GM23338 (cell line): ENCODE data around the gene ORC2. TPM values are rescaled to one million over a fixed set of nuclear protein-coding genes. Genes with fewer than 3 reads are reported as not detected.

Experiments used
- ATAC-seq: fragments of 200-7000 bp; cut with Tn5 transposase; 3 replicates; pipeline ENCODE4 v1.9.1; 2020
- DNase-seq: peaks from one replicate; pipeline ENCODE4 v3.0.0-alpha.2; 2015; ENCODE audit warnings: low spot score
- H2AFZ ChIP-seq: fragments of 200-600 bp; sonication (generic); 2 replicates; pipeline ENCODE4 v1.8.0; 2016; ENCODE audit warnings: antibody characterized with exemption, mild to moderate bottlenecking, moderate library complexity
- H3F3A ChIP-seq: fragments of 200-600 bp; sonication (generic); replicated peaks from 2 replicates; pipeline ENCODE4 v1.8.0; 2017; ENCODE audit warnings: antibody characterized with exemption, mixed run types, low read depth
- H3K27ac ChIP-seq: fragments of 200-600 bp; sonication (generic); 2 replicates; pipeline ENCODE4 v1.6.1; 2016; ENCODE audit warnings: low read depth
- H3K27me3 ChIP-seq: fragments of 200-600 bp; sonication (generic); 2 replicates; pipeline ENCODE4 v1.8.0; 2016; ENCODE audit warnings: mild to moderate bottlenecking, mixed run types, moderate library complexity; ENCODE audit not compliant: insufficient read depth
- H3K36me3 ChIP-seq: fragments of 200-600 bp; sonication (generic); 2 replicates; pipeline ENCODE4 v1.8.0; 2016; ENCODE audit warnings: mild to moderate bottlenecking; ENCODE audit not compliant: insufficient read depth
- H3K4me1 ChIP-seq: fragments of 200-600 bp; sonication (generic); 2 replicates; pipeline ENCODE4 v1.8.0; 2016; ENCODE audit warnings: mild to moderate bottlenecking, moderate library complexity; ENCODE audit not compliant: insufficient read depth
- H3K4me2 ChIP-seq: fragments of 200-600 bp; sonication (generic); 2 replicates; pipeline ENCODE4 v1.7.1; 2017; ENCODE audit warnings: mixed run types
- H3K4me3 ChIP-seq: fragments of 200-600 bp; sonication (generic); 2 replicates; pipeline ENCODE4 v1.6.1; 2016; ENCODE audit warnings: mixed run types
- H3K79me2 ChIP-seq: fragments of 200-600 bp; sonication (generic); replicated peaks from 2 replicates; pipeline ENCODE4 v1.8.0; 2017; ENCODE audit warnings: mild to moderate bottlenecking; ENCODE audit not compliant: insufficient read depth
- H3K9me2 ChIP-seq: fragments of 200-600 bp; sonication (generic); 2 replicates; pipeline ENCODE4 v1.8.0; 2017; ENCODE audit not compliant: insufficient read depth
- H4K20me1 ChIP-seq: fragments of 200-600 bp; sonication (generic); replicated peaks from 2 replicates; pipeline ENCODE4 v1.8.0; 2017; ENCODE audit warnings: mild to moderate bottlenecking; ENCODE audit not compliant: insufficient read depth
- H3K27ac Mint-ChIP-seq: 2 replicates; pipeline ENCODE4 v1.8.0; 2020; ENCODE audit warnings: inconsistent platforms, mild to moderate bottlenecking, moderate library complexity, mixed read lengths
- H3K27me3 Mint-ChIP-seq: 3 replicates; pipeline ENCODE4 v1.8.0; 2022; ENCODE audit warnings: low read depth, mild to moderate bottlenecking, moderate library complexity, mixed read lengths, inconsistent platforms; ENCODE audit not compliant: insufficient read depth, poor library complexity
- H3K36me3 Mint-ChIP-seq: 3 replicates; pipeline ENCODE4 v1.8.0; 2021; ENCODE audit warnings: low read depth, mild to moderate bottlenecking, inconsistent platforms, moderate library complexity, mixed read lengths
- H3K4me1 Mint-ChIP-seq: 3 replicates; pipeline ENCODE4 v1.8.0; 2020; ENCODE audit warnings: mild to moderate bottlenecking, inconsistent platforms, mixed read lengths
- H3K4me3 Mint-ChIP-seq: 3 replicates; pipeline ENCODE4 v1.8.0; 2021; ENCODE audit warnings: moderate library complexity, mild to moderate bottlenecking, inconsistent platforms, mixed read lengths
- H3K9me3 Mint-ChIP-seq: 3 replicates; pipeline ENCODE4 v1.8.0; 2020; ENCODE audit warnings: moderate library complexity, mild to moderate bottlenecking, inconsistent platforms, mixed read lengths
- CREB1 ChIP-seq: fragments of 250-450 bp; sonication (Bioruptor Pico); IDR thresholded peaks from 2 replicates; pipeline ENCODE4 v1.5.0; 2020; ENCODE audit warnings: low read depth, mild to moderate bottlenecking, moderate library complexity
- EZH2 ChIP-seq: fragments of 200-600 bp; sonication (generic); IDR thresholded peaks from one replicate; pipeline ENCODE4 v1.8.0; 2017; ENCODE audit warnings: antibody characterized with exemption, mild to moderate bottlenecking, low read depth; ENCODE audit not compliant: unreplicated experiment
- EZH2phosphoT487 ChIP-seq: fragments of 200-600 bp; sonication (generic); IDR thresholded peaks from one replicate; pipeline ENCODE4 v1.8.1; 2018; ENCODE audit warnings: antibody characterized with exemption; ENCODE audit not compliant: unreplicated experiment
- JUNB ChIP-seq: IDR thresholded peaks from one replicate; pipeline ENCODE4 v1.6.1; 2016; ENCODE audit warnings: antibody characterized with exemption; ENCODE audit not compliant: unreplicated experiment
- NANOG ChIP-seq: IDR thresholded peaks from 2 replicates; pipeline ENCODE4 v1.6.1; 2016; ENCODE audit warnings: antibody characterized with exemption, borderline replicate concordance
- POLR2AphosphoS5 ChIP-seq: IDR thresholded peaks from 2 replicates; pipeline ENCODE4 v1.6.1; 2016; ENCODE audit warnings: antibody characterized with exemption, low read depth
- ZNF114 ChIP-seq: fragments of 250-450 bp; sonication (Bioruptor Pico); IDR thresholded peaks from 2 replicates; pipeline ENCODE4 v1.5.0; 2020; ENCODE audit warnings: mild to moderate bottlenecking, moderate library complexity
- ZNF331 ChIP-seq: fragments of 250-450 bp; sonication (Bioruptor Pico); IDR thresholded peaks from 2 replicates; pipeline ENCODE4 v1.5.0; 2020; ENCODE audit warnings: low read depth, mild to moderate bottlenecking, moderate library complexity
- polyA plus RNA-seq: library from polyadenylated mRNA; unstranded; fragments of >200 nt; fragmentation: Nextera tagmentation; extraction: Ambion mirVana; gene quantifications from 2 replicates; pipeline ENCODE4 v1.2.1, GENCODE V29; 2016
- total RNA-seq: library from RNA; depleted of rRNA; stranded (reverse); fragments of >200 nt; shearing (Covaris generic); gene quantifications from 2 replicates; pipeline ENCODE4 v1.2.3, GENCODE V29; 2014
- TF ChIP-seq, protein P1 (sequence below): IDR thresholded peaks from one replicate; pipeline ENCODE4 v1.6.1; 2018; ENCODE audit warnings: antibody characterized with exemption; ENCODE audit not compliant: unreplicated experiment
- TF ChIP-seq, protein P2 (sequence below): IDR thresholded peaks from 2 replicates; pipeline ENCODE4 v1.6.1; 2016; ENCODE audit warnings: antibody characterized with exemption
- TF ChIP-seq, protein P3 (sequence below): fragments of 250-450 bp; sonication (Bioruptor Pico); IDR thresholded peaks from 2 replicates; pipeline ENCODE4 v1.5.0; 2020; ENCODE audit warnings: mild to moderate bottlenecking, moderate library complexity
- TF ChIP-seq, protein P4 (sequence below), 2 experiments: fragments of 200-600 bp in 1 of 2; sonication (generic) in 1 of 2; conservative IDR thresholded peaks; 2 replicates each; pipeline versions ENCODE4 v1.5.1 to v1.6.1; 2016 to 2017; ENCODE audit warnings: antibody characterized with exemption in 2 of 2, low read depth in 2 of 2, mild to moderate bottlenecking in 2 of 2, moderate library complexity in 1 of 2

Gene ORC2
- total and polyA plus RNA-seq, 2 experiments from 2014 or later = 26.1 to 42.0 TPM

DNA sequence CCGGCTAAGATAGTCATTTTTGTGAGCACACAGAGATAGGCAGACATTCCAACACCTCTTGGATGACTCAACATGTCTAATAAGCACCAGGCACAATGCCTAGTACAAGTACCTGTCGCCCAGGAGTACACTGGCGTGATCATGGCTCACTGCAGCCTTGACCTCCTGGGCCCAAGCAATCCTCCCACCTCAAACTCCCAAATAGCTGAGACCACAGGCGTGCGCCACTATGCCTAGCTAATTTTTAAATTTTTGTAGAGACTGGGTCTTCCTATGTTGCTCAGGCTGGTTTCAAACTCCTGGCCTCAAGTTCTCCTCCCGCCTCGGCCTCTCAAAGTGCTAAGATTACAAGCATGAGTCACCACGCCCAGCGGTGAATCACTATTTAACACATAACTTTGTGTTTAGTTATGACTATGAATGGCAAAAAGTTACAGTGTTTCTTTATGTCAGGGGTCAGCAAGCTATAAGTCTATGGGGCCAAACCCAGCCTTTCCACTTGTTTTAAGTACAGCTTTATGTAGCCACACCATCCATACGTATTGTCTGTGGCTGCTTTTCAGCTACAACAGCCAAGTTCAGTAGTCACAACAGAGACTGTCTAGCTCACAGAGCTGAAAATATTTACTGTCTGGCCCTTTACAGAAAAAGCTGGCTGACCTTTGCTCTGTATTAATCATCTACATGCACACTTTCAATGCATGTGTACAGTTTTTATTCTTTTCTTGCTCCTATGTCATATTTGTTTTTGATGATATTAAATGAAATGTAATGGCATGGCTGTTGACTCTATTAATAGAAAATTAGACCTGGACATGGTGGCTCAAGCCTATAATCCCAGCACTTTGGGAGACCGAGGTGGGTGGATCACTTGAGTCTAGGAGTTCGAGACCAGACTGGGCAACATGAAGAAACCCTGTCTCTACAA lies 18.7 kb downstream of the ORC2 start:
- Histone ChIP-seq H3K9me2 (no peaks in the 10 kb centered on the region), H3F3A (no peaks in the 10 kb centered on the region), H3K79me2 (no peaks in the 10 kb centered on the region), H3K27me3 (no peaks in the 10 kb centered on the region), H3K4me1 (no peaks in the 10 kb centered on the region), H4K20me1 (peaks cover 6% of the 10 kb centered on the region; the same call in 1 of the 2 replicates), H3K27ac (no peak overlapping the region), H3K4me3 (no peak overlapping the region), H3K4me2 (no peak overlapping the region), H3K36me3 (peaks cover 65% of the 10 kb centered on the region), H2AFZ (no peak overlapping the region)
- TF ChIP-seq, protein P1, sequence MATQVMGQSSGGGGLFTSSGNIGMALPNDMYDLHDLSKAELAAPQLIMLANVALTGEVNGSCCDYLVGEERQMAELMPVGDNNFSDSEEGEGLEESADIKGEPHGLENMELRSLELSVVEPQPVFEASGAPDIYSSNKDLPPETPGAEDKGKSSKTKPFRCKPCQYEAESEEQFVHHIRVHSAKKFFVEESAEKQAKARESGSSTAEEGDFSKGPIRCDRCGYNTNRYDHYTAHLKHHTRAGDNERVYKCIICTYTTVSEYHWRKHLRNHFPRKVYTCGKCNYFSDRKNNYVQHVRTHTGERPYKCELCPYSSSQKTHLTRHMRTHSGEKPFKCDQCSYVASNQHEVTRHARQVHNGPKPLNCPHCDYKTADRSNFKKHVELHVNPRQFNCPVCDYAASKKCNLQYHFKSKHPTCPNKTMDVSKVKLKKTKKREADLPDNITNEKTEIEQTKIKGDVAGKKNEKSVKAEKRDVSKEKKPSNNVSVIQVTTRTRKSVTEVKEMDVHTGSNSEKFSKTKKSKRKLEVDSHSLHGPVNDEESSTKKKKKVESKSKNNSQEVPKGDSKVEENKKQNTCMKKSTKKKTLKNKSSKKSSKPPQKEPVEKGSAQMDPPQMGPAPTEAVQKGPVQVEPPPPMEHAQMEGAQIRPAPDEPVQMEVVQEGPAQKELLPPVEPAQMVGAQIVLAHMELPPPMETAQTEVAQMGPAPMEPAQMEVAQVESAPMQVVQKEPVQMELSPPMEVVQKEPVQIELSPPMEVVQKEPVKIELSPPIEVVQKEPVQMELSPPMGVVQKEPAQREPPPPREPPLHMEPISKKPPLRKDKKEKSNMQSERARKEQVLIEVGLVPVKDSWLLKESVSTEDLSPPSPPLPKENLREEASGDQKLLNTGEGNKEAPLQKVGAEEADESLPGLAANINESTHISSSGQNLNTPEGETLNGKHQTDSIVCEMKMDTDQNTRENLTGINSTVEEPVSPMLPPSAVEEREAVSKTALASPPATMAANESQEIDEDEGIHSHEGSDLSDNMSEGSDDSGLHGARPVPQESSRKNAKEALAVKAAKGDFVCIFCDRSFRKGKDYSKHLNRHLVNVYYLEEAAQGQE = no peak
- TF ChIP-seq, protein P2, sequence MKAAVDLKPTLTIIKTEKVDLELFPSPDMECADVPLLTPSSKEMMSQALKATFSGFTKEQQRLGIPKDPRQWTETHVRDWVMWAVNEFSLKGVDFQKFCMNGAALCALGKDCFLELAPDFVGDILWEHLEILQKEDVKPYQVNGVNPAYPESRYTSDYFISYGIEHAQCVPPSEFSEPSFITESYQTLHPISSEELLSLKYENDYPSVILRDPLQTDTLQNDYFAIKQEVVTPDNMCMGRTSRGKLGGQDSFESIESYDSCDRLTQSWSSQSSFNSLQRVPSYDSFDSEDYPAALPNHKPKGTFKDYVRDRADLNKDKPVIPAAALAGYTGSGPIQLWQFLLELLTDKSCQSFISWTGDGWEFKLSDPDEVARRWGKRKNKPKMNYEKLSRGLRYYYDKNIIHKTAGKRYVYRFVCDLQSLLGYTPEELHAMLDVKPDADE = no peak
- TF ChIP-seq CREB1 (CRISPR knock-in tag) = no peak
- no peak for TF ChIP-seq NANOG
- TF ChIP-seq EZH2phosphoT487 = no peak
- TF ChIP-seq, protein P3, sequence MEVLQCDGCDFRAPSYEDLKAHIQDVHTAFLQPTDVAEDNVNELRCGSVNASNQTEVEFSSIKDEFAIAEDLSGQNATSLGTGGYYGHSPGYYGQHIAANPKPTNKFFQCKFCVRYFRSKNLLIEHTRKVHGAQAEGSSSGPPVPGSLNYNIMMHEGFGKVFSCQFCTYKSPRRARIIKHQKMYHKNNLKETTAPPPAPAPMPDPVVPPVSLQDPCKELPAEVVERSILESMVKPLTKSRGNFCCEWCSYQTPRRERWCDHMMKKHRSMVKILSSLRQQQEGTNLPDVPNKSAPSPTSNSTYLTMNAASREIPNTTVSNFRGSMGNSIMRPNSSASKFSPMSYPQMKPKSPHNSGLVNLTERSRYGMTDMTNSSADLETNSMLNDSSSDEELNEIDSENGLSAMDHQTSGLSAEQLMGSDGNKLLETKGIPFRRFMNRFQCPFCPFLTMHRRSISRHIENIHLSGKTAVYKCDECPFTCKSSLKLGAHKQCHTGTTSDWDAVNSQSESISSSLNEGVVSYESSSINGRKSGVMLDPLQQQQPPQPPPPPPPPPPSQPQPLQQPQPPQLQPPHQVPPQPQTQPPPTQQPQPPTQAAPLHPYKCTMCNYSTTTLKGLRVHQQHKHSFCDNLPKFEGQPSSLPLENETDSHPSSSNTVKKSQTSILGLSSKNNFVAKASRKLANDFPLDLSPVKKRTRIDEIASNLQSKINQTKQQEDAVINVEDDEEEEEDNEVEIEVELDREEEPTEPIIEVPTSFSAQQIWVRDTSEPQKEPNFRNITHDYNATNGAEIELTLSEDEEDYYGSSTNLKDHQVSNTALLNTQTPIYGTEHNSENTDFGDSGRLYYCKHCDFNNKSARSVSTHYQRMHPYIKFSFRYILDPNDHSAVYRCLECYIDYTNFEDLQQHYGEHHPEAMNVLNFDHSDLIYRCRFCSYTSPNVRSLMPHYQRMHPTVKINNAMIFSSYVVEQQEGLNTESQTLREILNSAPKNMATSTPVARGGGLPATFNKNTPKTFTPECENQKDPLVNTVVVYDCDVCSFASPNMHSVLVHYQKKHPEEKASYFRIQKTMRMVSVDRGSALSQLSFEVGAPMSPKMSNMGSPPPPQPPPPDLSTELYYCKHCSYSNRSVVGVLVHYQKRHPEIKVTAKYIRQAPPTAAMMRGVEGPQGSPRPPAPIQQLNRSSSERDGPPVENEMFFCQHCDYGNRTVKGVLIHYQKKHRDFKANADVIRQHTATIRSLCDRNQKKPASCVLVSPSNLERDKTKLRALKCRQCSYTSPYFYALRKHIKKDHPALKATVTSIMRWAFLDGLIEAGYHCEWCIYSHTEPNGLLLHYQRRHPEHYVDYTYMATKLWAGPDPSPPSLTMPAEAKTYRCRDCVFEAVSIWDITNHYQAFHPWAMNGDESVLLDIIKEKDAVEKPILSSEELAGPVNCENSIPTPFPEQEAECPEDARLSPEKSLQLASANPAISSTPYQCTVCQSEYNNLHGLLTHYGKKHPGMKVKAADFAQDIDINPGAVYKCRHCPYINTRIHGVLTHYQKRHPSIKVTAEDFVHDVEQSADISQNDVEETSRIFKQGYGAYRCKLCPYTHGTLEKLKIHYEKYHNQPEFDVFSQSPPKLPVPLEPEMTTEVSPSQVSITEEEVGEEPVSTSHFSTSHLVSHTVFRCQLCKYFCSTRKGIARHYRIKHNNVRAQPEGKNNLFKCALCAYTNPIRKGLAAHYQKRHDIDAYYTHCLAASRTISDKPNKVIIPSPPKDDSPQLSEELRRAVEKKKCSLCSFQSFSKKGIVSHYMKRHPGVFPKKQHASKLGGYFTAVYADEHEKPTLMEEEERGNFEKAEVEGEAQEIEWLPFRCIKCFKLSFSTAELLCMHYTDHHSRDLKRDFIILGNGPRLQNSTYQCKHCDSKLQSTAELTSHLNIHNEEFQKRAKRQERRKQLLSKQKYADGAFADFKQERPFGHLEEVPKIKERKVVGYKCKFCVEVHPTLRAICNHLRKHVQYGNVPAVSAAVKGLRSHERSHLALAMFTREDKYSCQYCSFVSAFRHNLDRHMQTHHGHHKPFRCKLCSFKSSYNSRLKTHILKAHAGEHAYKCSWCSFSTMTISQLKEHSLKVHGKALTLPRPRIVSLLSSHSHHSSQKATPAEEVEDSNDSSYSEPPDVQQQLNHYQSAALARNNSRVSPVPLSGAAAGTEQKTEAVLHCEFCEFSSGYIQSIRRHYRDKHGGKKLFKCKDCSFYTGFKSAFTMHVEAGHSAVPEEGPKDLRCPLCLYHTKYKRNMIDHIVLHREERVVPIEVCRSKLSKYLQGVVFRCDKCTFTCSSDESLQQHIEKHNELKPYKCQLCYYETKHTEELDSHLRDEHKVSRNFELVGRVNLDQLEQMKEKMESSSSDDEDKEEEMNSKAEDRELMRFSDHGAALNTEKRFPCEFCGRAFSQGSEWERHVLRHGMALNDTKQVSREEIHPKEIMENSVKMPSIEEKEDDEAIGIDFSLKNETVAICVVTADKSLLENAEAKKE (CRISPR knock-in tag) = no peak
- TF ChIP-seq ZNF331 (CRISPR knock-in tag) = no peak
- TF ChIP-seq ZNF114 (CRISPR knock-in tag) = no peak
- TF ChIP-seq JUNB = no peak
- TF ChIP-seq, protein P4, sequence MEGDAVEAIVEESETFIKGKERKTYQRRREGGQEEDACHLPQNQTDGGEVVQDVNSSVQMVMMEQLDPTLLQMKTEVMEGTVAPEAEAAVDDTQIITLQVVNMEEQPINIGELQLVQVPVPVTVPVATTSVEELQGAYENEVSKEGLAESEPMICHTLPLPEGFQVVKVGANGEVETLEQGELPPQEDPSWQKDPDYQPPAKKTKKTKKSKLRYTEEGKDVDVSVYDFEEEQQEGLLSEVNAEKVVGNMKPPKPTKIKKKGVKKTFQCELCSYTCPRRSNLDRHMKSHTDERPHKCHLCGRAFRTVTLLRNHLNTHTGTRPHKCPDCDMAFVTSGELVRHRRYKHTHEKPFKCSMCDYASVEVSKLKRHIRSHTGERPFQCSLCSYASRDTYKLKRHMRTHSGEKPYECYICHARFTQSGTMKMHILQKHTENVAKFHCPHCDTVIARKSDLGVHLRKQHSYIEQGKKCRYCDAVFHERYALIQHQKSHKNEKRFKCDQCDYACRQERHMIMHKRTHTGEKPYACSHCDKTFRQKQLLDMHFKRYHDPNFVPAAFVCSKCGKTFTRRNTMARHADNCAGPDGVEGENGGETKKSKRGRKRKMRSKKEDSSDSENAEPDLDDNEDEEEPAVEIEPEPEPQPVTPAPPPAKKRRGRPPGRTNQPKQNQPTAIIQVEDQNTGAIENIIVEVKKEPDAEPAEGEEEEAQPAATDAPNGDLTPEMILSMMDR (conservative IDR thresholded peaks at IDR 0.05; ENCODE audit: low read depth in 2 of 2) = no peak
- TF ChIP-seq POLR2AphosphoS5 = no peak
- no peak for TF ChIP-seq EZH2
- Mint-ChIP-seq H3K27ac (no peak overlapping the region), H3K36me3 (peaks cover 57% of the 10 kb centered on the region), H3K4me1 (no peaks in the 10 kb centered on the region), H3K4me3 (no peak overlapping the region), H3K9me3 (no peaks in the 10 kb centered on the region), H3K27me3 (no peaks in the 10 kb centered on the region)
- ATAC-seq (no peak), DNase-seq (no peak)
